Ascending aorta (tissue), 2 donors: ENCODE measurements around the gene NKAIN2. TPM values are rescaled to one million over a fixed set of nuclear protein-coding genes. Genes with fewer than 3 reads are reported as not detected.

Source experiments
- DNase-seq, 2 donors: peaks; one replicate each; pipeline ENCODE4 v3.0.0-alpha.2; 2019; ENCODE audit warnings: low spot score in 2 of 2
- H3K27ac ChIP-seq, 2 donors: fragments of 200-600 bp; sonication (generic); one replicate each; pipeline ENCODE4 v1.5.1; 2016 to 2017; ENCODE audit warnings: mild to moderate bottlenecking in 1 of 2
- H3K27me3 ChIP-seq: fragments of 200-600 bp; sonication (generic); one replicate; pipeline ENCODE4 v1.5.1; 2017
- H3K36me3 ChIP-seq, 2 donors: fragments of 200-600 bp; sonication (generic); one replicate each; pipeline ENCODE4 v1.5.1; 2016
- H3K4me1 ChIP-seq, 2 donors: fragments of 200-600 bp; sonication (generic); one replicate each; pipeline ENCODE4 v1.5.1; 2016 to 2017; ENCODE audit warnings: mild to moderate bottlenecking in 1 of 2
- H3K4me3 ChIP-seq, 2 donors: fragments of 200-600 bp; sonication (generic); one replicate each; pipeline ENCODE4 v1.5.1; 2016 to 2017; ENCODE audit warnings: mild to moderate bottlenecking in 1 of 2
- H3K9me3 ChIP-seq, 2 donors: fragments of 200-600 bp; sonication (generic); one replicate each; pipeline ENCODE4 v1.5.1; 2016
- intact Hi-C: fragments of 100-400 bp; cut with DNase I; formaldehyde crosslinking; loops from one replicate; pipeline ENCODE4 v1.15.1; 2023
- total RNA-seq: library from RNA; depleted of rRNA; stranded (reverse); fragments of >200 nt; gene quantifications from one replicate; pipeline ENCODE4 v1.1.0, GENCODE V29; 2016
- TF ChIP-seq, protein P1 (sequence below), 3 experiments: fragments of 200-600 bp in 2 of 3; fragments of 450-650 bp in 1 of 3; sonication (generic) in 2 of 3; IDR thresholded peaks; one replicate each; pipeline ENCODE4 v1.5.1; 2016 to 2019; ENCODE audit warnings: antibody characterized with exemption in 3 of 3, mild to moderate bottlenecking in 1 of 3, moderate library complexity in 1 of 3

The NKAIN2 gene
- total RNA-seq, 1 donor from 2014 or later, result 0.11 TPM

DNA sequence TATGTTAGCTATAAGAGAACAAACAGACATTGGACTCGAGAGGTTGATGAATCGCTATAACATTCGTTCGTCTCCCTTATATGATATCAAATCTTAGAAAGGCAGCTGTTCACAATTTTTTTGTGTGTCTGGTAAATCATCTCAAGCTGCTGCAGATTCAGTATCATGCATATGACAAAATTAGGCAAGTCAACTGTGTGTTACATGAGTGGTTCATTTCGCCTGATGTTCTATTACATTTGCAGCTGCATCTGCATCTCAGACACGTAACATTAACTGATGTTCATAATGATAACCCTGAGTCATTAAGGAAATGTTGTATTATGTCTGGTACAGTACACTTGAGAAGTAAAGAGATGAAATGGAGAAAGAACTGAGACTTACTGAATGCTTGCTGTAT lies 92.1 kb downstream of the NKAIN2 start:
- Histone ChIP-seq H3K27me3 (no peaks in the 10 kb centered on the region), H3K9me3 (no peaks in the 10 kb centered on the region), H3K36me3 (no peaks in the 10 kb centered on the region), H3K4me1 (no peaks in the 10 kb centered on the region), H3K4me3 (no peak overlapping the region), H3K27ac (no peak overlapping the region)
- TF ChIP-seq, protein P1, sequence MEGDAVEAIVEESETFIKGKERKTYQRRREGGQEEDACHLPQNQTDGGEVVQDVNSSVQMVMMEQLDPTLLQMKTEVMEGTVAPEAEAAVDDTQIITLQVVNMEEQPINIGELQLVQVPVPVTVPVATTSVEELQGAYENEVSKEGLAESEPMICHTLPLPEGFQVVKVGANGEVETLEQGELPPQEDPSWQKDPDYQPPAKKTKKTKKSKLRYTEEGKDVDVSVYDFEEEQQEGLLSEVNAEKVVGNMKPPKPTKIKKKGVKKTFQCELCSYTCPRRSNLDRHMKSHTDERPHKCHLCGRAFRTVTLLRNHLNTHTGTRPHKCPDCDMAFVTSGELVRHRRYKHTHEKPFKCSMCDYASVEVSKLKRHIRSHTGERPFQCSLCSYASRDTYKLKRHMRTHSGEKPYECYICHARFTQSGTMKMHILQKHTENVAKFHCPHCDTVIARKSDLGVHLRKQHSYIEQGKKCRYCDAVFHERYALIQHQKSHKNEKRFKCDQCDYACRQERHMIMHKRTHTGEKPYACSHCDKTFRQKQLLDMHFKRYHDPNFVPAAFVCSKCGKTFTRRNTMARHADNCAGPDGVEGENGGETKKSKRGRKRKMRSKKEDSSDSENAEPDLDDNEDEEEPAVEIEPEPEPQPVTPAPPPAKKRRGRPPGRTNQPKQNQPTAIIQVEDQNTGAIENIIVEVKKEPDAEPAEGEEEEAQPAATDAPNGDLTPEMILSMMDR (IDR thresholded peaks at IDR 0.05), result no peak
- no peak for DNase-seq
- intact Hi-C loops, result no loop called here

DNA sequence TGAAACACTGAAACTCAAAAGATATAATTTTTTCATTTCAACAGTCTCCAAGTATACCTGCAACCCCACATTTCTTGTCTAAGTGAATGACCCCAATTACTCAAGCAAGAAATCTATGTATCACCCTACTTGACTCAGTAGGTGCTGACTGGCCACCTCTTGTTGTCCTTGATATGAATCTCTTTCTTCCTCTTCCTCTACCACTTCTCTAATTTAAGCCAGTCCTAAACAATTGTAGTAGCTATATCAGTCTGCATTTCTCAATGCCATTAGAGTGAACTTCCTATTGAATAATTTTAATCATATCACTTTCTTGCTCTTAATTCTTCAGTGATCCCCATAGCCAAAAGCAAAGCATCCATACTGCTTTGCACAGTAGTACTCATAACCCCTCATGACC lies 93.2 kb downstream of the NKAIN2 start:
- DNase-seq, result no peak
- intact Hi-C loops, result no loop called here
- no peaks in the 10 kb centered on the region for H3K9me3 ChIP-seq
- H3K4me3 ChIP-seq, result no peak overlapping the region
- no peak overlapping the region for H3K27ac ChIP-seq
- H3K36me3 ChIP-seq, result no peaks in the 10 kb centered on the region
- TF ChIP-seq, protein P1 (IDR thresholded peaks at IDR 0.05), result no peak
- H3K4me1 ChIP-seq, result no peaks in the 10 kb centered on the region
- no peaks in the 10 kb centered on the region for H3K27me3 ChIP-seq

DNA sequence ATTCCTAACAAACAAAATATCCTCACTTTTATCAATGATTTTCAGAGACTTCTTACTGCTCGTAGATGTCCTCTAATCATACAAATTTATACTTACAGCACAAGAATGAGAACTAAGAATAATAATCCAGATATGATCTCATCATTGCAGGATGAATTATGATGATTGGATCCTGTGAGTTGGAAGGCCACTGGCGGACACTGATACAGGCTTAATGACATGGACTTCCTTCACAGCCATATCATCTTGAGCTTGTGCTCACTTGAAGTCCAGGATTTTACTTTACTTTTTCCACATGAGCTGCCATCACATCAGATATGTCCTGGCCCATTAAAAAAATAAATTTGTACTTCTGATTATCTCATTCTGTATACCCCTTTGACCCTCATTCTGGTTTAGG lies 94.3 kb downstream of the NKAIN2 start:
- no peaks in the 10 kb centered on the region for H3K9me3 ChIP-seq
- H3K27ac ChIP-seq, result no peak overlapping the region
- DNase-seq, result no peak
- no peaks in the 10 kb centered on the region for H3K36me3 ChIP-seq
- H3K4me1 ChIP-seq, result no peaks in the 10 kb centered on the region
- TF ChIP-seq, protein P1 (IDR thresholded peaks at IDR 0.05), result no peak
- no peak overlapping the region for H3K4me3 ChIP-seq
- intact Hi-C loops, result no loop called here
- no peaks in the 10 kb centered on the region for H3K27me3 ChIP-seq

DNA sequence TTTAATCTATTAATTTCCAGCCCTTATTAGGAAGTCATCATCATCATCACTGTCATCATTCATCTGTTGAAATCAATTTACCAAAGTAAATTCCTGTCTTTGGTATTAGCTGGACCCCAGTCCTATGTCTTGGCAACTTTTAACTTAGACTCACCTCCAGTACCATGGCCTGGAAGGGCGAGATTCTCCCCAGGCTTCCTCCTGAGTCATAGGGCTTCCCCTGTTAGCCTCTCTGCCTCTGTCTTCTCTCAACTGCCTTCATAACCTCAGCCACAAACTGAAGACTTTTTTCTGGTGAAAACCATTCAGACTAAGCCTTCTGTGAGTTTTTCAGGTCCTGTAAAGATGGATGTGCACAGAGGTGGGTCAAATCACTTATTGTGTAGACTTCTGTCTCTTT lies 95.0 kb downstream of the NKAIN2 start:
- no peak for DNase-seq
- TF ChIP-seq, protein P1 (IDR thresholded peaks at IDR 0.05), result no peak
- Histone ChIP-seq H3K27ac (no peak overlapping the region), H3K27me3 (no peaks in the 10 kb centered on the region), H3K9me3 (no peaks in the 10 kb centered on the region), H3K4me1 (no peaks in the 10 kb centered on the region), H3K36me3 (no peaks in the 10 kb centered on the region), H3K4me3 (no peak overlapping the region)
- intact Hi-C loops, result no loop called here

DNA sequence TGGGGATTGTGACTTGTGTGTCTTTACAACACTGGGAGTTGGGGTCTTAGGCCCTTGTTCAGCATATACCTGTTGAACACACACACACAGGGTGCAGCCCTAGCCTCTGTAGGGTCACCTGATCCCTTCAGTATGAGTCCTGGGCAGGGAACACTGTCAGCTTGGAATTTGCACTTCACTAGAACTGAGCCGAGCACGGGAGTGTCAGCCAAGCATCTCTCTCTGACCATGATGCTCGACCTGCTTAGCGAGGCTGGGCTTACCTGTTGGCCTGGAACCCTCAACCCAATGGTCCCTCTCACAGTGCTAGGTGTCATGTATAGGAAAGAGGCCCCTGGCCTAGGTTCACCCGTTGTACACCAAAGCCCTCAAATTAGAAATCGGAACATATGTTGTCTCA lies 96.1 kb downstream of the NKAIN2 start:
- Histone ChIP-seq H3K9me3 (no peaks in the 10 kb centered on the region), H3K36me3 (no peaks in the 10 kb centered on the region), H3K4me3 (no peak overlapping the region), H3K4me1 (no peaks in the 10 kb centered on the region), H3K27ac (no peak overlapping the region), H3K27me3 (no peaks in the 10 kb centered on the region)
- intact Hi-C loops, result no loop called here
- TF ChIP-seq, protein P1 (IDR thresholded peaks at IDR 0.05), result no peak
- DNase-seq, result no peak

DNA sequence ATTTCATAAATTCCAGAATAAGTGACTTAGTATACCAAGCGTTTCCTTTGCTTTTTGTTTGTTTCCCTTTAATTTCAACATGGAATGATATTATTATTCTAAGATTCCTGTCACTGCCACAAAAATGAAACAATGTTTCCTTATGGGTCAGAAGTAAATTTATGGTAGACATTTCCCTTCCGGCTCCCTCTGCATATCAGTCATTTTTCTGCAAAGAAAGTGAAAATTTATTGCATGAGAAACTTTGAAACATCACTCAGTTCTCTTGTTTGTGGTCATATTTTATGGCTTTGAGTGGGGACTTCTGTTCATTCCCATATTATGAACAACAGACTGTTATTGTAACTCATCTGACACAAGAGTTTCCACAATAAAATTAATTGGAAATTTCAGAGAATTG lies 97.8 kb downstream of the NKAIN2 start:
- Histone ChIP-seq H3K27ac (no peak overlapping the region), H3K27me3 (no peaks in the 10 kb centered on the region), H3K36me3 (no peaks in the 10 kb centered on the region), H3K9me3 (no peaks in the 10 kb centered on the region), H3K4me3 (no peak overlapping the region), H3K4me1 (no peaks in the 10 kb centered on the region)
- DNase-seq, result no peak
- intact Hi-C loops, result no loop called here
- TF ChIP-seq, protein P1 (IDR thresholded peaks at IDR 0.05), result no peak
